Measurements from ENCODE around the gene GPATCH4. TPM values are rescaled to one million over a fixed set of nuclear protein-coding genes. Genes with fewer than 3 reads are reported as not detected.

GPATCH4 gene
- total RNA-seq, 2 donors from 2014 or later = 8.9 to 9.6 TPM

DNA sequence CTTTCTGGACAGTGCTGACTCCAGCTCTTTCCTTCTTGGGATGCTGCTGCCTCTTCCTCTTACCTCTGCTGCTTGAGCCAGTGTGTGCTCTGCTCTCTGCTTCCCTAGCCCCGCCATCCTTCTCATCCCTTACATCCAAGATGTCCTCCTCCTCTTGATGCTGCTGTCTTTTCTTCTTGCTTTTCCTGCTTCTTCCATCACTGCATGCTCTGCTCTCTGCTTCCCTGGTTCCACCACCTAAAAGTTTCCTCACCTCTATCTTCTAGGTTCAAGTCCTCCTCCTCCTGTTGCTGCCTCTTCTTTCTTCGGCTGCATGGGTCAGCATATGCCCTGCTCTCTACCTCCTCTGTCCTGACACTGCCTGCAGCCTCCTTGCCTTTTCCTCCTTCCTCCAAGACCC lies 6.3 kb downstream of the GPATCH4 start:
- intact Hi-C loops (cut with DNase I) = no loop called here
- Histone ChIP-seq H3K27ac (no peak overlapping the region), H3K9me3 (no peaks in the 10 kb centered on the region), H3K27me3 (no peaks in the 10 kb centered on the region), H3K4me3 (no peak overlapping the region), H3K4me1 (peaks cover 21% of the 10 kb centered on the region), H3K36me3 (replicated peaks in 1 of 2; ENCODE audit: insufficient read depth in 1 of 2, low read depth in 2 of 2) (peaks cover 0 to 9% of the 10 kb centered on the region in 2 donors)
- ATAC-seq = no peak
- TF ChIP-seq, protein P1, sequence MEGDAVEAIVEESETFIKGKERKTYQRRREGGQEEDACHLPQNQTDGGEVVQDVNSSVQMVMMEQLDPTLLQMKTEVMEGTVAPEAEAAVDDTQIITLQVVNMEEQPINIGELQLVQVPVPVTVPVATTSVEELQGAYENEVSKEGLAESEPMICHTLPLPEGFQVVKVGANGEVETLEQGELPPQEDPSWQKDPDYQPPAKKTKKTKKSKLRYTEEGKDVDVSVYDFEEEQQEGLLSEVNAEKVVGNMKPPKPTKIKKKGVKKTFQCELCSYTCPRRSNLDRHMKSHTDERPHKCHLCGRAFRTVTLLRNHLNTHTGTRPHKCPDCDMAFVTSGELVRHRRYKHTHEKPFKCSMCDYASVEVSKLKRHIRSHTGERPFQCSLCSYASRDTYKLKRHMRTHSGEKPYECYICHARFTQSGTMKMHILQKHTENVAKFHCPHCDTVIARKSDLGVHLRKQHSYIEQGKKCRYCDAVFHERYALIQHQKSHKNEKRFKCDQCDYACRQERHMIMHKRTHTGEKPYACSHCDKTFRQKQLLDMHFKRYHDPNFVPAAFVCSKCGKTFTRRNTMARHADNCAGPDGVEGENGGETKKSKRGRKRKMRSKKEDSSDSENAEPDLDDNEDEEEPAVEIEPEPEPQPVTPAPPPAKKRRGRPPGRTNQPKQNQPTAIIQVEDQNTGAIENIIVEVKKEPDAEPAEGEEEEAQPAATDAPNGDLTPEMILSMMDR (IDR thresholded peaks at IDR 0.05) = no peak
- no peak for TF ChIP-seq POLR2A (IDR thresholded peaks at IDR 0.05)
- WGBS, 2 donors = 87 to 88% methylated on average over 2 of the region's 2 CpGs
- no peak for DNase-seq

DNA sequence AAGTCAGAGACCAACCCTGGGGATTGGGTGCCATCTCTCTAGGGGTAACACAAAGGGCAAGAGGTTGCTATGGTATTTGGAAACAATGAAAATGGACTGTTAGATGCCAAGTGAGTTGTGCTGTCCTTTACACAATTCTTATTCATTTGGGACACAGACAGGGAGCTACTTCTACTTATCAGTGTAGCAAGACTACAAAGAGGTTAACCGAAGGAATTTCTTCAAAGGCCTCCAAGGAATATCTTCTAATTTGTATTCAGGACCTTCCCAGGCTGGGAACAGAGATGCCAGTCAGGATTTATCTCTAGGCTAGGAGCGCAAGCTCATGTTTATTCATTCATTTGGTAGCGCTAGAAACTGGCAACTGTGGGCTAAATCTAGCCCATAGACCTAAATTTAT lies 7.1 kb downstream of the GPATCH4 start:
- intact Hi-C loops (cut with DNase I) = no loop called here
- TF ChIP-seq, protein P1 (IDR thresholded peaks at IDR 0.05) = no peak
- TF ChIP-seq POLR2A (IDR thresholded peaks at IDR 0.05) = no peak
- no peak for ATAC-seq
- Histone ChIP-seq H3K4me3 (no peak overlapping the region), H3K36me3 (replicated peaks in 1 of 2; ENCODE audit: insufficient read depth in 1 of 2, low read depth in 2 of 2) (peaks cover 0 to 9% of the 10 kb centered on the region in 2 donors), H3K4me1 (peaks cover 16% of the 10 kb centered on the region), H3K27ac (no peak overlapping the region), H3K9me3 (no peaks in the 10 kb centered on the region), H3K27me3 (no peaks in the 10 kb centered on the region)
- no peak for DNase-seq
- whole genome bisulfite sequencing, 2 donors = 70 to 83% methylated on average over 3 of the region's 3 CpGs

DNA sequence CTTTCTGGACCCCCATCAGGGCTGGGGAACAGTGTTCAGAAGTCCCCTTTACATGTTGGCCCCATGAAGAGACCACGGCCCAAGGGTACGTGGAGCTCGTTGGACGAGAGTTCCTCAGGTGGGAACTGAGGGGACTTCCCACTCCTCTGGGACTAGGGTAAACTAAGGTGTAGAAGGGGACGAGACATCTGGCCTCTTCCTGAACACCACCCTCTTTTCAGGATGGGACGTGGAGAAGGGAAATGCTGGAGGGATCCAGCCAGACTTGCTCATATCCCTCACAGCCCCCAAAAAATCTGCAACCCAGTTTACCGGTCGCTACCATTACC lies 7.7 kb downstream of the GPATCH4 start:
- H3K9me3 ChIP-seq = no peaks in the 10 kb centered on the region
- H3K4me3 ChIP-seq = no peak overlapping the region
- ATAC-seq = no peak
- 78 to 87% methylated on average over 8 of the region's 8 CpGs for WGBS, 2 donors
- intact Hi-C loops (cut with DNase I) = no loop called here
- no peaks in the 10 kb centered on the region for H3K27me3 ChIP-seq
- H3K36me3 ChIP-seq (replicated peaks in 1 of 2; ENCODE audit: insufficient read depth in 1 of 2, low read depth in 2 of 2) = peaks cover 0 to 9% of the 10 kb centered on the region in 2 donors
- TF ChIP-seq POLR2A (IDR thresholded peaks at IDR 0.05) = no peak
- TF ChIP-seq, protein P1 (IDR thresholded peaks at IDR 0.05) = no peak
- no peak overlapping the region for H3K27ac ChIP-seq
- no peak for DNase-seq
- H3K4me1 ChIP-seq = peaks cover 16% of the 10 kb centered on the region

DNA sequence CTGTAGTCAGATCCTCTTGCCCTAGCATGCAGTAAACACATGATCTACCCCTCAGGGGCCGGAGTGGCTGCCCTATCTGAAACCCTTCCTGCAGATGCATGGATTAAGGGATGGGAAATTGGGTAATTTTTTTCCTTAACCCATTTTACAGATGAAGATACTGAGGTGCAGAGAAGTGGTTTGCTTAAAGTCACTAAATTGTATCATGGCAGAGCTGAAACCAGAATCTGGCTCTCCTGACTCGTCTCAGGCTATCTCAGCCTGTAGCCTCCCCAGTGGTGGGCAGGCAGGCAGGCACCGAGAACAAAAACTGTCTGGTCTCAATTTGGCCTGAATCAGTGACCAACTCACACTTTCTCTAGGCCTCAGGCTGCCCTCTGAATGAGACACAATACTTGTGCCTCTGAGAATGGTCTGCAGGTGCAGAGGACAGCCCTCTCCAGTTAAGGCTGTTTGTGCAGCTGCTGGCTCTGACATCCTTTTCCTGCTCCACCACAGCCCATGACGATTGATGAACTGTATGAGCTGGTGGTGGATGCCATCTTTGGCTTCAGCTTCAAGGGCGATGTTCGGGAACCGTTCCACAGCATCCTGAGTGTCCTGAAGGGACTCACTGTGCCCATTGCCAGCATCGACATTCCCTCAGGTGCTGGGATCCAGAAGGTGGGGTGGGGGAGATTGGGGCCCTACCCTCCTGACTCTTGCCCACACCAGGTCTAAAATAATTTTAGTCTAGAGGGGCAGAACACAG lies 8.2 kb downstream of the GPATCH4 start:
- intact Hi-C loops (cut with DNase I) = no loop called here
- 75% methylated on average over 8 of the region's 8 CpGs for WGBS, 2 donors
- Histone ChIP-seq H3K9me3 (no peaks in the 10 kb centered on the region), H3K4me3 (no peak overlapping the region), H3K27me3 (no peaks in the 10 kb centered on the region), H3K27ac (no peak overlapping the region), H3K36me3 (replicated peaks in 1 of 2; ENCODE audit: insufficient read depth in 1 of 2, low read depth in 2 of 2) (peaks cover 0 to 9% of the 10 kb centered on the region in 2 donors), H3K4me1 (peaks cover 16% of the 10 kb centered on the region)
- ATAC-seq (no peak), DNase-seq (no peak)
- TF ChIP-seq, protein P1 (IDR thresholded peaks at IDR 0.05) = no peak
- TF ChIP-seq POLR2A (IDR thresholded peaks at IDR 0.05) = no peak
